ENCODE measurements around the gene ZNF541.
"Not testable (repeated sequence)": the region's sequence is repeated elsewhere in the genome, so short reads cannot be mapped to it uniquely, and the experiment has no call there.

ZNF541 gene

GRCh38 chr19:47573071-47574026, at the start of gene ZNF541:
Gene ZNF541 (minus strand): TSS chr19:47573148. CDS start chr19:47555856, 17,292 bp downstream.
- DNase-seq = no peak

- no peak for DNase-seq
Measured at GRCh38 chr19:47619763-47620162, 46.8 kb upstream of the ZNF541 start.

- DNase-seq = no peak
Measured at GRCh38 chr19:47618771-47619170, 45.8 kb upstream of the ZNF541 start.

- no peak for DNase-seq
Measured at GRCh38 chr19:47615714-47616113, 42.8 kb upstream of the ZNF541 start.

GRCh38 chr19:47615230-47615629, 42.3 kb upstream of the ZNF541 start:
- DNase-seq = no peak

GRCh38 chr19:47614559-47614958, 41.6 kb upstream of the ZNF541 start:
- no peak for DNase-seq

- no peak for DNase-seq
Measured at GRCh38 chr19:47614021-47614295, 41.0 kb upstream of the ZNF541 start.

- peak; percentile 82 for DNase-seq
Measured at GRCh38 chr19:47613165-47614020, 40.4 kb upstream of the ZNF541 start.

- no peak for DNase-seq
Measured at GRCh38 chr19:47610902-47611301, 38.0 kb upstream of the ZNF541 start.

- DNase-seq = peak; percentile 61
Measured at GRCh38 chr19:47609906-47610894, 37.3 kb upstream of the ZNF541 start.

- peak; percentile 83 for DNase-seq
Measured at GRCh38 chr19:47608969-47609905, 36.3 kb upstream of the ZNF541 start, which contains the start of gene BICRA. Gene BICRA (plus strand): TSS chr19:47609134. CDS start chr19:47673575, 64,441 bp downstream.

- peak; percentile 95 for DNase-seq
Measured at GRCh38 chr19:47608074-47608918, 35.3 kb upstream of the ZNF541 start.

- no peak for DNase-seq
Measured at GRCh38 chr19:47607564-47608073, 34.7 kb upstream of the ZNF541 start.

GRCh38 chr19:47603706-47604565, 31.0 kb upstream of the ZNF541 start:
- DNase-seq = no peak

- no peak for DNase-seq
Measured at GRCh38 chr19:47601180-47601904, 28.4 kb upstream of the ZNF541 start.

- peak; percentile 100 for DNase-seq
Measured at GRCh38 chr19:47600246-47601179, 27.6 kb upstream of the ZNF541 start.

- not testable (repeated sequence) for DNase-seq
Measured at GRCh38 chr19:47599671-47600245, 26.8 kb upstream of the ZNF541 start.

Data from EL (cell line).